RWPE1 (cell line): ENCODE results near the gene ZSCAN5C.
"Not testable (repeated sequence)": the region's sequence is repeated elsewhere in the genome, so short reads cannot be mapped to it uniquely, and the experiment has no call there.

Experiments used
- CTCF ChIA-PET: fragments of 350-600 bp; sonication (Branson Sonifier 250); formaldehyde crosslinking; extraction: SDS; loops from one replicate; lab custom pipeline; 2021; lab: Yijun Ruan, JAX
- POLR2A ChIA-PET: fragments of 400-600 bp; formaldehyde crosslinking; extraction: SDS; loops from one replicate; lab custom pipeline; 2020; ENCODE audit warnings: antibody characterized with exemption; ENCODE audit not compliant: low non-redundant PET; lab: Yijun Ruan, JAX
- DNase-seq: peaks from one replicate; pipeline ENCODE4 v3.0.0; 2012; ENCODE audit warnings: low spot score
- H3K27ac ChIP-seq: fragments of 450-650 bp; 2 replicates; pipeline ENCODE4 v1.5.1; 2017
- CTCF ChIP-seq: fragments of 450-650 bp; conservative IDR thresholded peaks from 2 replicates; pipeline ENCODE4 v1.5.1; 2017; ENCODE audit warnings: low read depth, mild to moderate bottlenecking

The ZSCAN5C gene

GRCh38 chr19:56189785-56190184 lies 12.3 kb upstream of the ZSCAN5C start:
- H3K27ac ChIP-seq, result no peak overlapping the region
- CTCF ChIA-PET, result no interaction called here
- TF ChIP-seq CTCF, result no peak
- DNase-seq, result no peak
- POLR2A ChIA-PET, result no interaction called here

- CTCF ChIA-PET, result no interaction called here
- TF ChIP-seq CTCF, result no peak
- no peak overlapping the region for H3K27ac ChIP-seq
- no peak for DNase-seq
- POLR2A ChIA-PET, result no interaction called here
Observed at GRCh38 chr19:56191115-56191514, 11.0 kb upstream of the ZSCAN5C start.

- H3K27ac ChIP-seq, result no peak overlapping the region
- ChIA-PET CTCF (no interaction called here), POLR2A (no interaction called here)
- no peak for TF ChIP-seq CTCF
- no peak for DNase-seq
Observed at GRCh38 chr19:56191711-56192110, 10.4 kb upstream of the ZSCAN5C start.

- POLR2A ChIA-PET, result no interaction called here
- CTCF ChIA-PET, result no interaction called here
- no peak overlapping the region for H3K27ac ChIP-seq
- TF ChIP-seq CTCF, result no peak
- DNase-seq, result no peak
Observed at GRCh38 chr19:56193981-56194640, 8.0 kb upstream of the ZSCAN5C start.

- CTCF ChIA-PET, result interaction anchor here (0.6 kb wide), 1 partner anchor 55 kb away, joined by 3 read pairs; no protein-coding TSS in a partner anchor
- DNase-seq, POLR2A ChIA-PET, H3K27ac ChIP-seq: not testable (repeated sequence)
Observed at GRCh38 chr19:56197646-56198045, 4.4 kb upstream of the ZSCAN5C start, which contains the start of gene ZSCAN5B. Gene ZSCAN5B (minus strand): TSS chr19:56197783. CDS start chr19:56193052, 4,731 bp downstream.

GRCh38 chr19:56199687-56200086 lies 2.4 kb upstream of the ZSCAN5C start:
- H3K27ac ChIP-seq, result no peak overlapping the region
- no peak for DNase-seq
- CTCF ChIA-PET, result no interaction called here
- TF ChIP-seq CTCF, result no peak
- POLR2A ChIA-PET, result no interaction called here

GRCh38 chr19:56207581-56207980 lies 5.5 kb downstream of the ZSCAN5C start:
- CTCF ChIA-PET, POLR2A ChIA-PET, H3K27ac ChIP-seq, DNase-seq: not testable (repeated sequence)
